Adrenal gland (tissue), 12 donors: Measurements from ENCODE around the gene CYB5R4. TPM values are rescaled to one million over a fixed set of nuclear protein-coding genes. Genes with fewer than 3 reads are reported as not detected.

Source experiments
- DNase-seq, 7 donors: peaks; one replicate each; pipeline ENCODE4 v3.0.0-alpha.2; 2019 to 2020
- H3K27ac ChIP-seq, 5 donors: fragments of 200-600 bp; sonication (generic) in 4 of 5; 1 replicate in 3 of 5; 2 replicates in 2 of 5; pipeline versions ENCODE4 v1.5.1 to v1.8.0; 2016 to 2020; ENCODE audit warnings: mild to moderate bottlenecking in 1 of 5
- H3K27me3 ChIP-seq: fragments of 200-600 bp; 2 replicates; pipeline ENCODE4 v1.8.0; 2021
- H3K36me3 ChIP-seq, 2 donors: fragments of 200-600 bp; replicated peaks in 1 of 2; 1 replicate in 1 of 2; 2 replicates in 1 of 2; pipeline versions ENCODE4 v1.5.1 to v1.8.0; 2018 to 2022
- H3K4me1 ChIP-seq, 2 donors: fragments of 200-600 bp; replicated peaks in 1 of 2; 1 replicate in 1 of 2; 2 replicates in 1 of 2; pipeline versions ENCODE4 v1.5.1 to v1.8.0; 2018 to 2021
- H3K4me3 ChIP-seq, 4 donors: fragments of 200-600 bp; sonication (generic) in 3 of 4; one replicate each; pipeline ENCODE4 v1.5.1; 2016 to 2018
- H3K9me3 ChIP-seq, 3 donors: fragments of 200-600 bp; sonication (generic) in 1 of 3; replicated peaks in 1 of 3; 1 replicate in 2 of 3; 2 replicates in 1 of 3; pipeline versions ENCODE4 v1.5.1 to v1.8.0; 2016 to 2021
- CTCF ChIP-seq, 6 experiments: fragments of 450-650 bp in 4 of 6; fragments of 200-600 bp in 2 of 6; sonication (generic) in 1 of 6; IDR thresholded peaks; 1 replicate in 5 of 6; 2 replicates in 1 of 6; pipeline versions ENCODE4 v1.5.1 to v1.8.0; 2016 to 2021; ENCODE audit warnings: antibody characterized with exemption in 6 of 6, mild to moderate bottlenecking in 2 of 6, moderate library complexity in 1 of 6
- POLR2A ChIP-seq, 2 donors: fragments of 450-650 bp; IDR thresholded peaks; one replicate each; pipeline ENCODE4 v1.6.1; 2017; ENCODE audit warnings: antibody characterized with exemption in 2 of 2, mild to moderate bottlenecking in 2 of 2, moderate library complexity in 1 of 2
- WGBS, 4 donors: extraction: QIAGEN DNeasy Blood & Tissue Kit in 2 of 4; methylation state at CpG; one replicate each; pipeline versions ENCODE4 v1.1.5 to v1.1.7; 2013 to 2017; 5-methylcytosine and 5-hydroxymethylcytosine counted together
- intact Hi-C, 2 donors: fragments of 100-400 bp; cut with DNase I; formaldehyde crosslinking; loops; one replicate each; pipeline versions ENCODE4 v1.14.1 to v1.15.0; 2022 to 2023
- polyA plus RNA-seq, 3 donors: library from polyadenylated mRNA; stranded (reverse); fragments of 200-250 nt in 2 of 3; fragments of 350-450 nt in 1 of 3; fragmentation: Illumina TruSeq in 1 of 3; extraction: RNeasy Lipid Tissue Mini Kit (QIAGEN cat#74804) in 1 of 3; gene quantifications; one replicate each; pipeline ENCODE4 v1.2.3, GENCODE V29; 2013 to 2014
- total RNA-seq, 9 donors: library from RNA; depleted of rRNA in 4 of 9; stranded (reverse); fragments of >200 nt in 4 of 9; fragments of 120-200 nt in 1 of 9; fragmentation: NEBNext Ultra II Directional in 1 of 9; extraction: Animal tissue kit (Norgen Biotek cat#: 25700) in 1 of 9; gene quantifications; one replicate each; pipeline versions ENCODE4 v1.1.0 to v1.2.4, GENCODE V29; 2013 to 2023
- donor health status: healthy with polysubstance abuse.
- donor health status: Bipolar disorder and iron deficiency.
- donor health status: DM: yes; HTN: yes; CAD: no.
- donor health status: DM: no; HTN: no; CAD: no.
- donor health status: DM: no; HTN: no; CAD: no.
- donor health status: DM: yes; HTN: yes; CAD: no.

Gene CYB5R4
- total and polyA plus RNA-seq, 12 donors, result 1.3 to 22.0 (median 11.0) TPM

GRCh38 chr6:83822629-83823169 is 36.8 kb upstream of the CYB5R4 start:
- intact Hi-C loops, result no loop called here
- 67 to 74% (median 71%) methylated on average over 3 of the region's 3 CpGs for WGBS, 4 donors
- Histone ChIP-seq H3K36me3 (no peaks in the 10 kb centered on the region), H3K9me3 (no peaks in the 10 kb centered on the region), H3K4me1 (no peaks in the 10 kb centered on the region), H3K27ac (no peak overlapping the region), H3K4me3 (no peak overlapping the region), H3K27me3 (no peaks in the 10 kb centered on the region)
- no peak for DNase-seq
- TF ChIP-seq POLR2A (IDR thresholded peaks at IDR 0.05) (no peak), CTCF (IDR thresholded peaks at IDR 0.05) (no peak)

- intact Hi-C loops, result no loop called here
- no peaks in the 10 kb centered on the region for H3K4me1 ChIP-seq
- TF ChIP-seq CTCF (IDR thresholded peaks at IDR 0.05), result no peak
- 23 to 30% (median 27%) methylated on average over 3 of the region's 3 CpGs for WGBS, 4 donors
- no peak overlapping the region for H3K4me3 ChIP-seq
- H3K36me3 ChIP-seq, result no peaks in the 10 kb centered on the region
- DNase-seq, result no peak
- no peak overlapping the region for H3K27ac ChIP-seq
- no peaks in the 10 kb centered on the region for H3K9me3 ChIP-seq
- no peaks in the 10 kb centered on the region for H3K27me3 ChIP-seq
These were observed 35.1 kb upstream of the CYB5R4 start for GRCh38 chr6:83824388-83824801.

GRCh38 chr6:83824831-83825230 is 34.7 kb upstream of the CYB5R4 start:
- 22 to 42% (median 35%) methylated on average over 2 of the region's 2 CpGs for WGBS, 4 donors
- no peaks in the 10 kb centered on the region for H3K36me3 ChIP-seq
- no peak for TF ChIP-seq CTCF (IDR thresholded peaks at IDR 0.05)
- no peak for TF ChIP-seq POLR2A (IDR thresholded peaks at IDR 0.05)
- no peak for DNase-seq
- H3K27me3 ChIP-seq, result no peaks in the 10 kb centered on the region
- no peaks in the 10 kb centered on the region for H3K9me3 ChIP-seq
- H3K27ac ChIP-seq, result no peak overlapping the region
- intact Hi-C loops, result no loop called here
- no peak overlapping the region for H3K4me3 ChIP-seq
- H3K4me1 ChIP-seq, result no peaks in the 10 kb centered on the region

GRCh38 chr6:83827050-83827449 is 32.4 kb upstream of the CYB5R4 start:
- no peak for DNase-seq
- no peak overlapping the region for H3K4me3 ChIP-seq
- no peak for TF ChIP-seq POLR2A (IDR thresholded peaks at IDR 0.05)
- TF ChIP-seq CTCF (IDR thresholded peaks at IDR 0.05), result no peak
- H3K27me3 ChIP-seq, result no peaks in the 10 kb centered on the region
- no peak overlapping the region for H3K27ac ChIP-seq
- H3K9me3 ChIP-seq, result no peaks in the 10 kb centered on the region
- H3K36me3 ChIP-seq, result no peaks in the 10 kb centered on the region
- intact Hi-C loops, result no loop called here
- WGBS, 4 donors, result 57 to 65% (median 65%) methylated on average over 2 of the region's 2 CpGs; no CpG with 5 or more reads in 1 of the 4 donors
- no peaks in the 10 kb centered on the region for H3K4me1 ChIP-seq
